Naive thymus-derived CD4-positive, alpha-beta T cell (primary cell): ENCODE measurements around the gene OSBPL1A. TPM values are rescaled to one million over a fixed set of nuclear protein-coding genes. Genes with fewer than 3 reads are reported as not detected.

Experiments
- ATAC-seq: fragments of 150-1000 bp; cut with Tn5 transposase; 2 replicates; pipeline ENCODE4 v1.10.0; 2021; ENCODE audit warnings: mild to moderate bottlenecking, moderate library complexity
- CTCF ChIA-PET: fragments of 350-600 bp; sonication (Branson Sonifier 250); formaldehyde crosslinking; loops from one replicate; lab custom pipeline; 2021; ENCODE audit warnings: antibody characterized with exemption; lab: Charles Lee
- POLR2A ChIA-PET: fragments of 350-600 bp; sonication (Branson Sonifier 250); formaldehyde crosslinking; loops from one replicate; lab custom pipeline; 2021; ENCODE audit warnings: antibody characterized with exemption, inconsistent platforms; lab: Charles Lee
- DNase-seq, 9 donors: peaks; one replicate each; pipeline versions ENCODE4 v3.0.0 to v3.0.0-alpha.2; 2020 to 2022; ENCODE audit warnings: mixed read lengths in 1 of 9
- H3K27ac ChIP-seq: one replicate; pipeline ENCODE4 v1.7.0; 2013; ENCODE audit warnings: mild to moderate bottlenecking, low read depth, low read length, moderate library complexity
- H3K27me3 ChIP-seq, 2 donors: one replicate each; pipeline ENCODE4 v1.7.0; 2013; ENCODE audit warnings: low read length in 2 of 2, mild to moderate bottlenecking in 2 of 2, moderate library complexity in 2 of 2; ENCODE audit not compliant: control insufficient read depth in 2 of 2, insufficient read depth in 2 of 2
- H3K36me3 ChIP-seq, 3 experiments: 1 replicate in 2 of 3; 2 replicates in 1 of 3; pipeline ENCODE4 v1.7.0; 2013; ENCODE audit warnings: low read length in 3 of 3, mild to moderate bottlenecking in 3 of 3, moderate library complexity in 1 of 3; ENCODE audit not compliant: insufficient read depth in 3 of 3, control insufficient read depth in 2 of 3
- H3K4me1 ChIP-seq, 2 donors: one replicate each; pipeline ENCODE4 v1.7.0; 2013; ENCODE audit warnings: low read length in 2 of 2, mild to moderate bottlenecking in 2 of 2, moderate library complexity in 1 of 2; ENCODE audit not compliant: control insufficient read depth in 2 of 2, insufficient read depth in 2 of 2
- H3K4me3 ChIP-seq: 2 replicates; pipeline ENCODE4 v1.7.0; 2013; ENCODE audit warnings: mild to moderate bottlenecking, low read length
- H3K9me3 ChIP-seq, 3 experiments: 1 replicate in 2 of 3; 2 replicates in 1 of 3; pipeline ENCODE4 v1.7.0; 2013; ENCODE audit warnings: low read length in 3 of 3; ENCODE audit not compliant: control insufficient read depth in 2 of 3
- H3K27ac Mint-ChIP-seq, 9 donors: one replicate each; pipeline ENCODE4 v1.8.0; 2020 to 2022; ENCODE audit warnings: mixed read lengths in 9 of 9, mild to moderate bottlenecking in 8 of 9, moderate library complexity in 5 of 9, inconsistent platforms in 2 of 9
- H3K27me3 Mint-ChIP-seq, 5 donors: one replicate each; pipeline ENCODE4 v1.8.0; 2021 to 2022; ENCODE audit warnings: mixed read lengths in 5 of 5, mild to moderate bottlenecking in 1 of 5
- H3K36me3 Mint-ChIP-seq, 5 donors: one replicate each; pipeline ENCODE4 v1.8.0; 2020 to 2022; ENCODE audit warnings: mixed read lengths in 5 of 5, mild to moderate bottlenecking in 3 of 5, inconsistent platforms in 1 of 5
- H3K4me1 Mint-ChIP-seq, 7 donors: one replicate each; pipeline ENCODE4 v1.8.0; 2020 to 2022; ENCODE audit warnings: mixed read lengths in 7 of 7, mild to moderate bottlenecking in 3 of 7, inconsistent platforms in 1 of 7
- H3K4me3 Mint-ChIP-seq, 10 donors: one replicate each; pipeline ENCODE4 v1.8.0; 2020 to 2022; ENCODE audit warnings: mild to moderate bottlenecking in 10 of 10, mixed read lengths in 10 of 10, moderate library complexity in 6 of 10, inconsistent platforms in 2 of 10
- H3K9me3 Mint-ChIP-seq, 11 donors: one replicate each; pipeline ENCODE4 v1.8.0; 2020 to 2022; ENCODE audit warnings: mixed read lengths in 11 of 11, mild to moderate bottlenecking in 4 of 11, inconsistent platforms in 1 of 11, moderate library complexity in 1 of 11
- intact Hi-C, 2 donors: fragments of 100-400 bp; cut with micrococcal nuclease; formaldehyde crosslinking; loops; one replicate each; pipeline ENCODE4 v1.15.1; 2023
- polyA plus RNA-seq, 2 donors: library from polyadenylated mRNA; unstranded; fragments of 300-500 nt; fragmentation: Illumina TruSeq; gene quantifications; one replicate each; pipeline ENCODE4 v1.2.3, GENCODE V29; 2021
- total RNA-seq, 6 experiments: library from RNA in 5 of 6; stranded (reverse) in 5 of 6; gene quantifications; 1 replicate in 5 of 6; 2 replicates in 1 of 6; pipeline ENCODE4 v1.2.3 and lab custom pipeline; 2021 to 2026

OSBPL1A gene
- total and polyA plus RNA-seq, 7 experiments from 2014 or later = 1.8 to 7.7 (median 3.9) TPM

DNA sequence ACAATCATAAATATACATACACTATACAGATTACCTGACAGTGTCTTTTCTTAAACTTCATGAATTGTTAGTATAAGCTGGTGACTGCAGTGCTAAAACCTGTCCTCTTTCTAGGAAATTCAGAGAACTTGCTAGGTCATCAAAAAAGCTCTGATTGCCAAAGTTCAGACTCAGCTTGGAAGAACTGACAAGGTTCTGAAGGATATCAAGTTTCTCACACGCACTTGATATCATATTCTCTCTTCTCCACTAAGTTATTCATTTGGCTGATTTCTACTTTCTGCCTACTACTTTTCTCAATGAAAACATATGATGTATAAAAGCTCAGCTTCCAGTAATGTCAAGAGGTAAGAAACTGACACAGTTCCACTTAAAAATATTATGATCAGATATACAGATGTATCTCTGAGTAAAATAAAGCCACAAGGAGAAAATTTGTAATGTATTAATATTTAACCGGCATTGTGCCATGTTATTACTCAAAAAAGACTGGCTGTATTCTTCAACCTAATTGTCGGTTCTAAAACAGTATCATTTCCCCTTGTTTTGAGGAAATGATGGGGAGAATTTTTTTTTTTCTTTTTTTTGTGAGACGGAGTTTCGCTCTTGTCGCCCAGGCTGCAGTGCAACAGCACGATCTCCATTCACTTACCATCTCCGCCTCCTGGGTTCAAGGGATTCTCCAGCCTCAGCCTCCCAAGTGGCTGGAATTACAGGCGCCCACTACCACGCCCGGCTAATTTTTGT, 2.4 kb downstream of the OSBPL1A start:
- H3K9me3 ChIP-seq = no peaks in the 10 kb centered on the region
- Mint-ChIP-seq H3K9me3 (no peaks in the 10 kb centered on the region), H3K27me3 (peaks cover 0 to 34% (median 3%) of the 10 kb centered on the region in 5 donors), H3K4me1 (peaks cover 0 to 24% (median 12%) of the 10 kb centered on the region in 7 donors), H3K36me3 (no peaks in the 10 kb centered on the region), H3K27ac (no peak overlapping the region), H3K4me3 (no peak overlapping the region)
- DNase-seq (no peak), ATAC-seq (no peak)
- no peak overlapping the region for H3K27ac ChIP-seq
- H3K36me3 ChIP-seq = no peaks in the 10 kb centered on the region
- H3K27me3 ChIP-seq = no peaks in the 10 kb centered on the region
- peaks cover 0 to 6% of the 10 kb centered on the region in 2 donors for H3K4me1 ChIP-seq
- no peak overlapping the region for H3K4me3 ChIP-seq
- CTCF ChIA-PET = no interaction called here
- intact Hi-C loops = loop anchor here (5.0 to 10.0 kb wide), 2 partner anchors 960 to 1697 kb away; partner anchors contain the start of genes SS18 (in 1 of the 2) and ZNF521 (in 1 of the 2)
- POLR2A ChIA-PET = no interaction called here

DNA sequence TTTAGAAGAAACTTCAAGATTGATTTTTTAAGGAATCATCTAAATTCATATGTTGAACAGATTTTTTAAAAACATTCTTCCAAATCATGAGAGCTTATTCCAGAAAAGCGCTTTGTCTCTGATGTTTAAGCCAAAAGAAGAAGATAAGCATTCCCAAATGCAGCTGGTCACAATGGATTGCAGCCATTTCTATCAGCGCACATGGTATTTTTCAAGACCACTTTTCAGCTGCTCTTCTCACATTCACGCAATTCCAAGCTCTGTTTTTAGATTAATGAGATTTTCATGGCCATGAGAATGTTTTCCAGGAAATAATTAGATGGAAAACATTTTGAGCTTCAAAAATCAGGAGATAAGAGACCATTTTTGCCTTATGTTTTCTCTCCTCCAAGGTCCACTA, 8.7 kb downstream of the OSBPL1A start:
- no peaks in the 10 kb centered on the region for H3K9me3 ChIP-seq
- no peak overlapping the region for H3K27ac Mint-ChIP-seq
- peaks cover 0 to 15% (median 0%) of the 10 kb centered on the region in 5 donors for H3K27me3 Mint-ChIP-seq
- no peak overlapping the region for H3K27ac ChIP-seq
- no peak overlapping the region for H3K4me3 Mint-ChIP-seq
- no peaks in the 10 kb centered on the region for H3K4me1 ChIP-seq
- no peaks in the 10 kb centered on the region for H3K4me1 Mint-ChIP-seq
- H3K27me3 ChIP-seq = no peaks in the 10 kb centered on the region
- H3K4me3 ChIP-seq = no peak overlapping the region
- H3K36me3 Mint-ChIP-seq = peaks cover 0 to 2% (median 0%) of the 10 kb centered on the region in 5 donors
- DNase-seq (no peak), ATAC-seq (no peak)
- intact Hi-C loops = no loop called here
- POLR2A ChIA-PET = no interaction called here
- H3K36me3 ChIP-seq = no peaks in the 10 kb centered on the region
- no peaks in the 10 kb centered on the region for H3K9me3 Mint-ChIP-seq
- CTCF ChIA-PET = no interaction called here

DNA sequence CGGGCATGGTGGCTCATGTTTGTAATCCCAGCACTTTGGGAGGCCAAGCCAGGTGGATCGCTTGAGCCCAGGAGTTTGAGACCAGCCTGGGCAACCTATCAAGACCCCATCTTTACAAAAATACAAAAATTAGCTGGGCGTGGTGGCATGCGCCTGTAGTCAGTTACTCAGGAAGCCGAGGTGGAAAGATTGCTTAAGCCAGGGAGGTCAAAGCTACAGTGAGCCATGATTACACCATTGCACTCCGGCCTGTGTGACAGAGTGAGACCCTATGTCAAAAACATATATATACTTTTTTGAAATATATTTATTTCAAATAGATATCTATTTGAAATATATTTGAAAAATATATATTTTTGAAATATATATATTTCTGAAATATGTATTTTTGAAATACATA, 10.9 kb downstream of the OSBPL1A start:
- Histone ChIP-seq H3K4me1 (no peaks in the 10 kb centered on the region), H3K4me3 (no peak overlapping the region), H3K27ac (no peak overlapping the region), H3K36me3 (no peaks in the 10 kb centered on the region), H3K27me3 (no peaks in the 10 kb centered on the region), H3K9me3 (no peaks in the 10 kb centered on the region)
- Mint-ChIP-seq H3K4me3 (no peak overlapping the region), H3K27me3 (peaks cover 0 to 18% (median 0%) of the 10 kb centered on the region in 5 donors), H3K36me3 (peaks cover 0 to 4% (median 0%) of the 10 kb centered on the region in 5 donors), H3K4me1 (no peaks in the 10 kb centered on the region), H3K9me3 (no peaks in the 10 kb centered on the region), H3K27ac (no peak overlapping the region)
- ATAC-seq (no peak), DNase-seq (no peak)
- CTCF ChIA-PET = interaction anchor here (0.7 kb wide), 1 partner anchor 468 kb away, joined by 3 read pairs; no protein-coding TSS in a partner anchor
- intact Hi-C loops = no loop called here
- POLR2A ChIA-PET = no interaction called here

DNA sequence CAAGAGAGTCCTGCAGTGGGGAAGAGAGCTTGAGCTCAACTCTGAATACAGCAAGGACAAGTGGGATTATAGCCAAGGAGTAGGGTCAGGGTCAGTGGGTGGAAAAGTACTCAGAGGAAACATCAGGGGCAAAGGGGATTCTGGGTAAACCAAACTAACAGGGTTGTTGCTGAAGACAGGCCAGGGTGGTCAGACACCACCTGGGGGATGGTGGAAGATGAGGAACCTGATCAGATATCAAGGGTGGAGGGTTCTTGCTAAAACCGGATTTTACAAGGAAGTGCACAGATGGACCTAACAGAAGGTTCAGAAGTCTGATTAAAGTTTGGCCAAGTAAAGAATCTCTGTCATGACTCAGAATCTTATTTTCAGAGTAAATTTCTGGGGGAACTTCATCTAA, 16.5 kb downstream of the OSBPL1A start:
- no peak overlapping the region for H3K27ac ChIP-seq
- intact Hi-C loops = no loop called here
- no peaks in the 10 kb centered on the region for H3K27me3 ChIP-seq
- no peaks in the 10 kb centered on the region for H3K36me3 ChIP-seq
- ChIA-PET POLR2A (no interaction called here), CTCF (no interaction called here)
- no peak overlapping the region for H3K4me3 ChIP-seq
- Mint-ChIP-seq H3K4me1 (peaks cover 0 to 6% (median 0%) of the 10 kb centered on the region in 7 donors), H3K27ac (no peak overlapping the region), H3K9me3 (no peaks in the 10 kb centered on the region), H3K27me3 (peaks cover 0 to 14% (median 0%) of the 10 kb centered on the region in 5 donors), H3K4me3 (no peak overlapping the region), H3K36me3 (peaks cover 0 to 12% (median 0%) of the 10 kb centered on the region in 5 donors)
- DNase-seq (no peak), ATAC-seq (no peak)
- H3K4me1 ChIP-seq = no peaks in the 10 kb centered on the region
- H3K9me3 ChIP-seq = no peaks in the 10 kb centered on the region

DNA sequence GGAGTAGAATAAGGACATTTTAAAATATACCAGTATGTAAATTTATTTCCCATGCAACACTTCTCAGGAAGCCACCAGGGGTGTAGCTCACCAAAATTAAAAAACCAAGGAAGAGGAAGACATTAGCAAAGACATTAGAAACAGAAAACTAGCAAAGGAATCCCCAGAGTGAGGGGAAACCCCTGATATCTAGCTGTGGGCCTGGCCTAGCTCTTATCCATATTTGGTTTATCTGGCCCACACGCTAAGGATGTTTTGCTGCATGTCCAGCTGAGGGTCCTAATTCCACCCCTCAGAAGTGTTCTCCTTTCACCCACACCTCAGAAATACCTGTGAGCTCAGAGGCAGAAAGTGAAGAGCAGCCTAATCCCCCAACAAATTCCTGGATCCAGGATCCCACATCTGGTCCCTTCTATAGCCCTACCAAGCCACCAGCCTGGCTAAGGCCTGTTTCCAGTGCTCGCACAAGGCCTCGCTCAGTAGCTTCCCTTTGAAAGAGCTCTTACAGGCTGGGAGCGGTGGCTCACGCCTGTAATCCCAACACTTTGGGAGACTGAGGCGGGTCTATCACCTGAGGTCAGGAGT, 17.4 kb downstream of the OSBPL1A start:
- intact Hi-C loops = no loop called here
- no peak overlapping the region for H3K4me3 Mint-ChIP-seq
- H3K4me1 ChIP-seq = no peaks in the 10 kb centered on the region
- no peak overlapping the region for H3K27ac ChIP-seq
- no peak overlapping the region for H3K4me3 ChIP-seq
- DNase-seq (no peak), ATAC-seq (no peak)
- no peaks in the 10 kb centered on the region for H3K9me3 Mint-ChIP-seq
- no peak overlapping the region for H3K27ac Mint-ChIP-seq
- H3K36me3 ChIP-seq = no peaks in the 10 kb centered on the region
- H3K4me1 Mint-ChIP-seq = peaks cover 0 to 6% (median 0%) of the 10 kb centered on the region in 7 donors
- peaks cover 0 to 21% (median 0%) of the 10 kb centered on the region in 5 donors for H3K36me3 Mint-ChIP-seq
- H3K27me3 ChIP-seq = no peaks in the 10 kb centered on the region
- no peaks in the 10 kb centered on the region for H3K9me3 ChIP-seq
- CTCF ChIA-PET = no interaction called here
- POLR2A ChIA-PET = no interaction called here
- H3K27me3 Mint-ChIP-seq = peaks cover 0 to 8% (median 0%) of the 10 kb centered on the region in 5 donors

DNA sequence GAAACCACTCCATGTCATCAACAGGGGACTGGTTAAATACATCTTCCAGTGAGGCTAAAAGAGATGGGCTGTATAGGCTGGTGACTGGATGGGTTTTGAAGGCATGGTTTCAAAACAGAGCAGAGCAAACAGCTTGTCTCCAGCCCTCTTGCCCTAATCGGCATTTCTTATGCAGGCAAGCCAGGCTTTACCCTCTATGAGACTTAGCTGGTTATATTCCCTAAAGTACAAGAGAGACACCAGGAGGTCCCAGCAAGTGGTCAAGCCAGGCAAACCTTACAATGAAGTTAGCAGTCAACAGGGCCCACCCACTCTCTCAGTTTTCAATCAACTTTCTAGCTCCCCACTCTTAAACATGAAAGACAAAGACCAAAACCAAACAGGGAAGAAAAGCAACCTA, 19.0 kb downstream of the OSBPL1A start:
- peaks cover 0 to 26% (median 0%) of the 10 kb centered on the region in 5 donors for H3K36me3 Mint-ChIP-seq
- peaks cover 0 to 6% (median 0%) of the 10 kb centered on the region in 7 donors for H3K4me1 Mint-ChIP-seq
- intact Hi-C loops = no loop called here
- H3K9me3 ChIP-seq = no peaks in the 10 kb centered on the region
- no peaks in the 10 kb centered on the region for H3K4me1 ChIP-seq
- H3K36me3 ChIP-seq = no peaks in the 10 kb centered on the region
- H3K4me3 ChIP-seq = no peak overlapping the region
- ATAC-seq (no peak), DNase-seq (no peak)
- POLR2A ChIA-PET = no interaction called here
- H3K27me3 Mint-ChIP-seq = peaks cover 0 to 4% (median 0%) of the 10 kb centered on the region in 5 donors
- no peak overlapping the region for H3K4me3 Mint-ChIP-seq
- H3K27ac Mint-ChIP-seq = no peak overlapping the region
- CTCF ChIA-PET = no interaction called here
- H3K9me3 Mint-ChIP-seq = no peaks in the 10 kb centered on the region
- no peaks in the 10 kb centered on the region for H3K27me3 ChIP-seq
- H3K27ac ChIP-seq = no peak overlapping the region
